GM19468 (cell line): ENCODE measurements around the gene MYO1E.
A peak's percentile ranks its signal among the peaks of the same experiment; 100 is the strongest.

Experiments used
- ATAC-seq: cut with Tn5 transposase; IDR thresholded peaks from one replicate; pipeline ENCODE4 v1.9.1; 2021; ENCODE audit warnings: mild to moderate bottlenecking, moderate library complexity, moderate number of reproducible peaks; ENCODE audit not compliant: unreplicated experiment; ENCODE audit errors: extremely low read depth

Gene MYO1E

DNA sequence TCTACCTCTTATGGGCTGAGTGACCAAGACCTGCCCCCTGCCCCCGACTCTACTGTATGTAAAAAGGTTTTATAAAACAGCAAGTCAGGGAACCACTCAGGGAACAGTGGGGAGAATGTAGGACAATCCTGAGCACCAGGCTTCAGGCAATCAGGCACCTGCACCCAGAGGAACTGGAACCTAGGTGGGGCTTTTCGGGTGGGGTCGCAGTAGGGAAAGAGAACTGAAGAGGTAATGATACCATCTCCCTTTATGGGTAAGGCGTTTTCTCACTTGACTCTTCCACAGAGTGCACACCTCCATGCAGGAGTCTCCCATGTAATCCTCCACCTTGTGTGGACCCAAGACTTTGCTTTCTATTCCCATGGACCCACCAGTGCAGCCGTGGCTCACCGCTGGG, 45.8 kb downstream of the MYO1E start:
- ATAC-seq: no peak

DNA sequence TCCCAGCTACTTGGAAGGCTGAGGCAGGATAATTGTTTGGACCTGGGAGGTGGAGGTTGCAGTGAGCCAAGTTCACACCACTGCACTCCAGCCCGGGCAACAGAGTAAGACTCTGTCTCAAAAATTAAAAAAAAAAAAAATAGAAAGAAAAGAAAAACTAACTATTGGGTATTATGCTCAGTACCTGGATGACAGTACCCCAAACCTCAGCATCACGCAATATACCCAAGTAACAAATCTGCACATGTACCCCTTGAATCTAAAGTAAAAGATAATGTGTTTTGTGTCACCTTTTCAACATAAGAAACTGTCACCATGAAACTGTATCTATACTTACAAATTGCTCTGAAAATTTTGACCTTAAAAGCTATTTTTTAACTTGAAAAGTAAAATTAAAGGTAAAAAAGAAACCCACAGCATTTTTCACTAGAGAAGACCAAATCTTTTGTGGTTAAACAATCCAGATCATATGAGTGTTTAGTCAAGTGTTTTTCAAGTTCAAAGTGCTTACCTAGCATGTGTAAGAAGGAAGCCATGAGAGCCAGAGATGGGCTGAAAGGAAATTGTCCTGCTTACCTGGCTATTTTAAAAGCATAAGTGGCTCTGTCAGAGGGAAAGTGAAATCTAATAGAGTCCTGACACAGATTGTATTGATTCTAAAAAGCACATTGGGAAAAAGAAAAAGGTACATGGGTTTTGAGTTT, 50.5 kb downstream of the MYO1E start:
- no peak for ATAC-seq

DNA sequence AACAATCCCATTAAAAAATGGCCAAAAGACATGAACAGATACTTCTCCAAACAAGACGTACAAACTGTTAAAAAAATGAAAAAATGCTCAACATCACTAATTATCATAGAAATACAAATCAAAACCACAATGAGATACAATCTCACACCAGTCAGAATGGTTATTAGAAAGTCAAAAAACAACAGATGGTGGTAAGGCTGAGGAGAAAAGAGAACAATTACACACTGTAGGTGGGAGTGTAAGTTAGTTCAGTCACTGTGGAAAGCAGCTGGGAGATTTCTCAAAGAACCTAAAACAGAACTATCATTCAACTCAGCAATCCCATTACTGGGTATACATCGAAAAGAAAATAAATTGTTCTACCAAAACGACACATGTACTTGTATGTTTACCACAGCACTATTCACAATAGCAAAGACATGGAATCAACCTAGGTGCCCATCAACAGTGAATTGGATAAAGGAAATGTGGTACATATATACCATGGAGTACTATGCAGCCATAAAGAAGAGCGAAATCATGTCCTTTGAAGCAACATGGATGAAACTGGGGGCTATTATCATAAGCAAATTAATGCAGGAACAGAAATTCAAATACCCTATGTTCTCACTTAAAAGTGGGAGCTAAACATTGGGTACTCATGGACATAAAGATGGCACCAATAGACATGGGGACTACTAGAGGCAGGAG, 51.5 kb downstream of the MYO1E start:
- no peak for ATAC-seq

DNA sequence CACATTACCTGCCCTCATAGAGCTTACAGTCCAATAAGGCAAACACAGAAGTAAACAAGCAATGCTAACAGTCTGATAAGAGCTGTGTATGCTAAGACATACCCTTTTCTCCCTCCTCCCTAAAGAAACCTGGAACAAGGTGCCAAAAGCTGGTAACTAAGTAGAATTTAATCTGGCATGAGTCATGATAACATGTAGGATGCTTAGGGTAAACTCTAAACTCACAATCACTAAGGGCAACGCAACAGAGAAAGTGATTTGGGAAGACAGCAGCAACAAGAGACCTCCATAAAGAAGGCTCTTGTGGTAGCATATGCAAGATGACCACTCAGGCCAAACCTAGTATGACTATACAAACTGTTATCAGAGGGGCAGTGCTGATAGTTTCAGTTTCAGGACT, 55.5 kb downstream of the MYO1E start:
- ATAC-seq: no peak

DNA sequence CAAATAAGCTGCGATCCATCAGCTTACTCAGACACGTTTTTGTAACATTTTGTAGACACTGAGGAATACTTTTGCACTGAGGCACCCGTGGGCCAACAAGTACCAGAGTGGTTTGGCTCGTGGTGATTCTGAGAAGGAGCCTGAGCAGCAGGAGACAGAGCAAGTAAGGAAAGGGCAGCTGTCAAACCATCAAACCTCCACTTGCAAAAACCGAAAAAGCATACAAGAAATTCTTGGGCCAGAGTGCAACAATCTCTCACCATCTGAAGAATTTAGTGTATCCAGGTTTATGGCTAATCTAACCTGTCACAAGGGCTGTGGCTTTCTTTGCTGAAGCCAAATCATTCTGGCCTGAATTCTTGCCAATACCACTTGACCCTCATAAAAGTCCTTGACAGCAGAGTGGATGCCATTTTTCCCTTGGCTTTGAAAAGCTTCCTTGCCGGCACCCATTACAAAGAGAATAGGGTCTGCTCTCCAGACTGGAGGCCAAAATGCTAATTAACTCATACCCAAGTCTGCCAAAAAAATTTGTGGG, 56.7 kb downstream of the MYO1E start:
- no peak for ATAC-seq

DNA sequence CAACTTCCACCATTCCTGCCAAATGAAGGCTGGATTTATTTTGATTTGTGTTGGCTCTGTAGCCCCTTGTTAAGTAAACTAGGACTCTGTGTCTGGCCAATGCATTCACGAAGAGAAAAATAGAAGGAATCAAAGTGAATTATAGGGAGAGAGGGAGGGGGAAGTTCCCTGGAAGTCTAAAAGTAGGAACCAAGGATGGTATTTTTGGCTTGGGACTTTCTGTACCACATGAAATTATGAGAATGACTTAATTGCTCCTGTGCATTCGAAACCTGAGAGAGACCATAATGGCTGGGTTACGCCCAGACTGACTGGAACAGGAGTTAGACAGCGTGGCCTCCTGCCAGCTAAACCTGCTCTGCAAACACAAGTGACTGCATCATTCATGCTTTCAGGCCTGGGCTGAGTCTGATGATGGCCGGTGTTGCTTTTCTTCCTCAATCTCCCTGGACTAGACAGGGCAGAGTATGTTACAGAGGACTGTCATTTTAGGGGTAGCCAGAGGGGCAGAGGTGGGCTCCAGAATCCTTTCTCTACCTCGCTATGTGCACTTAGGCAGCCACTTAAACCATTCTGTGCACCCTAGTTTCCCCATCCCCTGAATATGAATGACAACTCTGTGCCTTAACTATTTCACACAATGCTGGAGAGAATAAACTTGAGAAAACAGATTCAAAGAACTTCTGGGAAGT, 58.9 kb downstream of the MYO1E start:
- ATAC-seq: peak; percentile 55

DNA sequence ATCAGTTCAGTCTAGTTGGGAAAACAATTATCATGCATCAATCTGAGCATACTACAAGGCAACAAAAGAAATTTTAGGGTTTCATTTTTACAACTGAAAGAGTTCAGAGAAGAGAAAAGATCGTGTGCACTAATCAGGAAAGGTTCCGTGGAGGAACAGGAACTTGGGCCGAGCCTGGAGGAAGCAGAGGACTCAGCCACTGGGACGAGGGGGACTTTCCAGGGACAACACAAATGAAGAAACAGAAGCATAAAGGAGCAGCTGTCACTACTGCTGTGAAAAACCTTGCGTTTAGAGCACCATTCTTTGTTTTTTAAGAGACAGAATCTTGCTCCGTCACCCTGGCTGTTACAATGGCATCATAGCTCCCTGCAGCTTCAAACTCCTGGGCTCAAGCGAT, 60.5 kb downstream of the MYO1E start:
- ATAC-seq: no peak

DNA sequence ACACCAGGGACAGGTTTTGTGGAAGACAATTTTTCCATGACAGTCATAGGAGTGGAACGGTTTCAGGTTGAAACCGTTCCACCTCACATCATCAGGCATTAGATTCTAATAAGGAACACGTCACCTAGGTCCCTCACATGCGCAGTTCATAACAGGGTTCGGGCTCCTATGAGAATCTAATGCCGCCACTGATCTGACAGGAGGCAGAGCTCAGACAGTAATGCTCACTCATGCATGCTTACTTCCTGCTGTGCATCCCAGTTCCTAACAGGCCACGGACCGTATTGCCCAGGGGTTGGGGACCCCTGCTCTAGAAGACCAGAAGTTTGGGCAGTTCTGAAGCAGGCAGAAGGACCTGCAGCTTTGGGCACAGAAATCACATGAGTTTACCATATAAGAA, 61.5 kb downstream of the MYO1E start:
- no peak for ATAC-seq

DNA sequence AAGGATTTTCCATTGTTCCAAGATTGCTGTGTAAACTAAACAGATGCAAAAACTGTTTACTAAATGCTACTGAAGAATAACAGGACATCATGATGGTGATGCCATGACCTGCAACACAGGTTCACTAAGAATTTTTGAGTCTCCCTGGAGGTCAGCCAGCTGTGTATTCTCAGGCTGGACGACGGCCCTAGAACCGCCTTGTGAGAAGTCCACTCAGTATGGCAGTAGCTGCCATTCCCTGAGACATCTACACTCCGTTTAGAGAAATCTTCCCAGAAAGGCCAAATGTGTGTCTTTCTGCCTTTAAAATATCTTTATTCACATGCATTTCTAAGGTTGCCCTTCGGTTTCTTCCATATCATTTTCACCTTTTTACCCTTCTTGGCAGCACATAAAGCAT, 63.3 kb downstream of the MYO1E start:
- no peak for ATAC-seq

DNA sequence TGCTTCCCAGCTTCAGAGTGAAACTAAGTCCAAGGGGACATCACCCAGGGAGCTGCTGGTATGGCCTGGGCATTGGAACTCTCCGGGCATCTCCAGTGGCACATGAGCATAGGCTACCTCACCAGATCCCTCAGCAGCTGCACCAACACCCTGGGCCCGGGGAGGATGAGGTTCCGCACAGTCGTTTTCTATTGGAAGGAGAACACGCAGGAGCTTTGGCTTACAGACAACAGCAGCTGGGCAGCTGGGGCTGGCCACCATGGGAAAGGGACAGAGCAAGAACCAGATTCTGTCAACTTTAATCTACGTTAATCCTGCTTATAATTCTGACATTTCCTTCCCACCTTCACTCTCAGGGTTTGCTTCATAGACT, 65.5 kb downstream of the MYO1E start:
- ATAC-seq: no peak

DNA sequence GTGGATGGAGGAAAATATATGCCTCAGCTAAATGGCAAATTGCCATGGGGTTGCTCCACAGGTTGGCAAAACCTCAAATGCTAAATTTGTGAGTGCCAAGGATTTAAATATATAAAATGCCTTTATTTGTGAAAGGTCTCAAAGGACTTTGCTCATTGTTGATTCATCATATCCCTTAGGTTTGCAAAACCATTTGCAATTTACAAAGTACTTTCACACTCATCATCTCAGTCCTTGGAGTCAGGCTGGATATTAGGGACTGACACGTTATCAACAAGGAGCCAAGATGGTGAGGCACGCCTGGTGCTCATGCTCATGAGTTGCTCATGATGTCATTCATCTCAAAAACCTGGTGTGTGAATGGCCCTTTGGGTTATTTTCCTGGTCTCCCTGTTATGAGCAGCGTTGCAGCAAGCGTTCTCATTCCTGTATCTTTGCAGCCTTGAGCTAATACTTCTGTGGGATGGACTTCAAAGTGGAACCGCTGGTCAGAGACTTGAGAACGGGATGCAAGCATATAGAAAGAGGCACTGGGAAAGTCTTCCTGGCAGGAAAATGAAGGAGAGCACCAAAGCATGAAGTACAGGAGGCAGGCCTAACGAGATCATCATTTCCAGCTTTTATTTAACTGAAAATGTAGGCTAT, 66.0 kb downstream of the MYO1E start:
- ATAC-seq: no peak

DNA sequence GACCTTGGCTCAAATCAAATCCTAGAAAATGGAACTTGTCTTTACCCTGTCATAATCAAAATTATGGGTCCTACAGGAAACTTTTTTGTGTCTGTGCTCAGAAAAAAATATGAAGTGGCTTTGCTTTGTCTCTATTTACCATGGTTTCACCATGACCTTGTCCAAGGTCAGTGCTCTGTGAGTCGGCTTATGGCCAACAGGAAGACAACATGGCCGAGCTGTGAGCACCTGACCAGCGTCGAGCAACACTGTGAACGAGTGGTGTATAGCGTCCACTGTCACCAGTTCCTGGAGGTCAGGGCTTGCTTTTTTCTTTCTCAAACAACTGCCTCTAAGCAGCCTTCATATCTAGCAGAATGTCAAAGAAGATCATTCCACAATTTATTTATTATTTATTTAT, 67.9 kb downstream of the MYO1E start:
- no peak for ATAC-seq

DNA sequence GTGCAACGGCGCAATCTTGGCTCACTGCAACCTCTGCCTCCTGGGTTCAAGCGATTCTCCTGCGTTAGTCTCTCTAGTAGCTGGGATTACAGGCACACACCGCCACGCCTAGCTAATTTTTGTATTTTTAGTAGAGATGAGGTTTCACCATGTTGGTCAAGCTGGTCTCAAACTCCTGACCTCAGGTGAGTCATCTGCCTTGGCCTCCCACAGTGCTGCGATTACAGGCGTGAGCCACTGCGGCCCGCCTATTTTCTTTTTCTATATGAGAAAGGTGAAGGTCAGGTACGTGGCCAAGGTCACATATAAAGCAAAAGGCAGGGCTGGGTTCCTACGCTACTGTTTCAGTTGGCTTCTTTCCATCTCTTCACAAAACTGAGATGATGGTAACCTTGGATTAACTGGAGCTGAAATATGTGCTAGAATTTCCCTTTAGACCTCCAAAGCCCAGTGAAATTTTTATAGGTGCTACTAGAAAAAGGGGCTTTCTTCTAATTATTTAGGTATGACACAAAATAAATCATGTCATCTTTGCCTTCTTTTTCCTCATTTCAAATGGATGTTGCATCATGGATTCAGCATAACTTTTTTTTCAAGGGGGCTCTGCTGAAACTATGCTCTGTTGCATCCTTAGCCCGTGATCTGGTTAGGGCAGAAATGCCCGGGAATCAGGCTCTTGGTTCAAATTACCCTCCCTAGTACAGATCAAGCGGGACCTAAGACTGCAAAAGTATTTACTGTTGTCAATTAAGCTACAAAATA, 68.5 kb downstream of the MYO1E start:
- no peak for ATAC-seq

DNA sequence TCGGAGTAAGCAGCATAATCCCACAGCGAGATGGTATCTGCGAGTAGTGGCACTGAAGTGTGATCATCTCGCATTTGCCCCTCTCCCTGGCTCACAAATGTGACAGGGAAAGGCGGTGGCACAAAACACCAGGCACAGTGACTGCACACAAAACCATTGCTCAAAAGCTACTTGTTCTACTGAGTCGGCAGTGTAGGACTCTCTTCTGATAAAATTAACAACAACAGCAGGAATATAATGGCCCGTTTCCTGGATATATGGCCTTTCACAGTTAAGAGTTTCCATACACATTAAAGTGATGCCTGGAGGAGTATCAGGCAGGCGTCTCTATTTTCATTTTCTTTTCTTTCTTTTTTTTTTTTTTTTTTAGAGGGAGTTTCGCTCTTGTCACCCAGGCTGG, 69.0 kb downstream of the MYO1E start:
- no peak for ATAC-seq

DNA sequence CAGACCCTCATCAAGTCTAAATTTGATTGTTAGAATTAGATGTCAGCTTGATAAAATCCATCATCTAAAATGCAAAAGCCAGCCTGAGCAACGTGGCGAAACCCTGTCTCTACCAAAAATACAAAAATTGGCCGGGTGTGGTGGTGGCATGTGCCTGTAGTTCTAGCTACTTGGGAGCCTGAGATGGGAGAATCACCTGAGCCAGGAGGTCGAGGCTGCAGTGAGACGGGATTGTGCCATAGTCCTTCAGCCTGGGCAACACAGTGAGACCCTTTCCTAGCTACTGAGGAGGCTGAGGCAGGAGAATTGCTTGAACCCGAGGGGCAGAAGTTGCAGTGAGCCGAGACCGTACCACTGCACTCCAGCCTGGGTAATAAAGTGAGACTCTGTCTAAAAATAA, 69.5 kb downstream of the MYO1E start:
- no peak for ATAC-seq

DNA sequence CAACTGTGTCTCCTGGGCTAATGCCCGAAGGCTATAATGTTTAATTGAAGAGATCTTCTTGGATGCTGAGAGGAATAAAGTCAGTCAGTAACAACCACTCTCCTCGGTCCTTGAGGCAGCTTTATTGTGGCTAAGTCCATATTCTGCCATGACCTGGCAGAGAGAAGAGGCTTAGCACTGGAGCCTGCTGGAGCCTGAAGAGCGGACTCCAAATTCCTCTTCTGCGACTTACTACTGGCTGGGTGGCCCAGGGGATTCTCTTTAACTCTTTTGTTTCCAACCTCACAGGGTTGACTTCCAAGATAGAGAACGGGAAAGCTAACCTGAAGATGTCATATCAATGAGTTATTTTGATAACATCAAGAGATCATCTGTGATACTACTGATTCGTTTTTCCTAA, 71.1 kb downstream of the MYO1E start:
- ATAC-seq: no peak

DNA sequence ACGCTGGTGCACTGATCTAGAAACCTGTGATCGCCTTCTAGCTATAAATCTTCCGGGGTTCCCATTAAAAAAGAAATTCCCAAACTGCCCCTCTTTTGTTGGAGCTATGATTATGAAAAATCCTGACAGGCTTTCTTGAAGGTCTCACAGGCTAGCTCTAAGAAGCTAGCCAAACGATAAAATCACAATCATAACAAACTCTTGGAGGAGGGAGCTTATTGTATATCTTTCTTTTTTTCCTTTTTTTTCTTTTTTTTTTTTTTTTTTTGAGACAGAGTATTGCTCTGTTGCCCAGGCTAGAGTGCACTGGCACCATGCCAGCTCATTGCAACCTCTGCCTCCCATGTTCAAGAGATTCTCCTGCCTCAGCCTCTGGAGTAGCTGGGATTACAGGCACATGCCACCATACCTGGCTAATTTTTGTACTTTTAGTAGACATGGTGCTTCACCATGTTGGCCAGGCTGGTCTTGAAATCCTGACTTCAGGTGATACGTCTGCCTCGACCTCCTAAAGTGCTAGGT, 72.0 kb downstream of the MYO1E start:
- no peak for ATAC-seq

DNA sequence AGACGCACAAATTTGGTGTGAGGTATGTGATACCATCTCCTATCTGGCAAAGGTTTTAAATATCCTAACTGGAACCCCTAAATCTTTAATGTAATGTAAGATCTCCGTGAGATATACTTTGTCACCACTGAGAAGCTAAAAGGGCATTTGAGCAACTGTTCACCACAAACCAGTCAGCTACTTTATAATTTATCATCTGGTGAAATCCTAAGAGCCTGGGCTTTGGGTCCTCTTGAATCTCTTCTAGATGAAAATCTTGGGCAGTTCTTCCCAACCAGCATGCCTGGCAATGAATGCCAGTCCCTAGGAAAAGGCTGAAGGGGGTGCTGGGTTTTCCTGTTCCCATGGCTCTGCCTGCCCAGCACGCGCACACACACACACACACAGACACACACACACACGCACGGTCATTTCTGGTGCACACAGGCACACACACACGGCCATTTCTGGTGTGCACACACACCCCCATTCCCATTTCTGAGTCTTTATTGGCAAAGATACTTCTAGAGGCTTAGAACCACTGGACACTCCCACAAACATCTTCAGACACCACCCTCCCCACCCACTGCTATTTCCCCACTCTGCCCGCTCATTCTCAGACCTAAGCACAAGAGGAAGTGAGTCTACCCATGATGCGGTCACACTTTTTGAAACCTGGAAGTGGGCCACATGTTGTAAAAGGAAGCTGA, 72.6 kb downstream of the MYO1E start:
- peak; percentile 56 for ATAC-seq

DNA sequence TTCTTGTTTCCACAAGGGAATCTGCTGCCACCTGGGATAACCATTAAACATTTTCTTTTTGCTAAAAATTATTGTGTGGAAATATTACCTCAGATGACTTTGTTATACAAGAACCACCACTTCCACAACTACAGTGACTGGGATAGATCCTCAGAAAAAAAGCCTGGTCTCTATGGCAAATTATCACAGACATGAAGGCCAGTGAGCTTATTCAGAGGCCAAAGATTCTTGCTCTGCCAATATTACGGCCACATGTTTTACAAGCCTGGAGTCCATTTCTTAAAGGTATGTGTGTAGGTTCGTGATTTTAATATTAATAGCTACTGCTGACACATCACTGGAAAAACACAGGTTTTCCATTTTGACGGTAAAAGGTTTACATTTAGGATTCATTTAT, 73.8 kb downstream of the MYO1E start:
- ATAC-seq: no peak
